ENCODE data around the gene VAV3. TPM values are rescaled to one million over a fixed set of nuclear protein-coding genes. Genes with fewer than 3 reads are reported as not detected.

VAV3 gene
- total RNA-seq, 1 experiment from 2014 or later, result 10.0 TPM

DNA sequence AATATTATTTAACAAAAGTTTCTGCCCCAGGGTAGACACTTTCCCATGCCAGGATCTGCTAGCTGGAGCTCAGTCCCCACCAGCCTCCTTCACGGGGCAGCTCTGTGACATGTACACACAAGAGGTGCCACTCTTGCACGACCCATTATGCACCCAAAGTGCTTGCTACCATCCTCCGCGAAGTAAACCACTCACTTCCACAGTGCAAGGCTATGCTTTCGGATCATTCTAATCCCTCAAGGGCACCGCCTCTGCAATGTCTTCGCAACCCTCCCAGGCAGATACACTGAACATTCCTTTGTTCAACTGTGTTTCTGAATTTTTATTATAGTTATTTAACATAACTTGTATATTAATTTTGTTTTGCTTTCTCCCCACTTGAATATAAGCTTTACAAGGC lies 303.8 kb downstream of the VAV3 start:
- Mint-ChIP-seq H3K27ac (no peak overlapping the region), H3K9me3 (no peaks in the 10 kb centered on the region), H3K4me3 (no peak overlapping the region), H3K36me3 (no peaks in the 10 kb centered on the region), H3K27me3 (ENCODE audit: low read depth) (no peaks in the 10 kb centered on the region), H3K4me1 (no peaks in the 10 kb centered on the region)
- CTCF ChIA-PET, result no interaction called here
- DNase-seq (ENCODE audit: low spot score) (no peak), ATAC-seq (no peak)
- POLR2A ChIA-PET, result no interaction called here
- no peak for TF ChIP-seq ETV6 (CRISPR knock-in tag; IDR thresholded peaks at IDR 0.05)
- TF ChIP-seq, protein P1, sequence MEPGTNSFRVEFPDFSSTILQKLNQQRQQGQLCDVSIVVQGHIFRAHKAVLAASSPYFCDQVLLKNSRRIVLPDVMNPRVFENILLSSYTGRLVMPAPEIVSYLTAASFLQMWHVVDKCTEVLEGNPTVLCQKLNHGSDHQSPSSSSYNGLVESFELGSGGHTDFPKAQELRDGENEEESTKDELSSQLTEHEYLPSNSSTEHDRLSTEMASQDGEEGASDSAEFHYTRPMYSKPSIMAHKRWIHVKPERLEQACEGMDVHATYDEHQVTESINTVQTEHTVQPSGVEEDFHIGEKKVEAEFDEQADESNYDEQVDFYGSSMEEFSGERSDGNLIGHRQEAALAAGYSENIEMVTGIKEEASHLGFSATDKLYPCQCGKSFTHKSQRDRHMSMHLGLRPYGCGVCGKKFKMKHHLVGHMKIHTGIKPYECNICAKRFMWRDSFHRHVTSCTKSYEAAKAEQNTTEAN (CRISPR knock-in tag; IDR thresholded peaks at IDR 0.05), result no peak
- TF ChIP-seq, protein P2, sequence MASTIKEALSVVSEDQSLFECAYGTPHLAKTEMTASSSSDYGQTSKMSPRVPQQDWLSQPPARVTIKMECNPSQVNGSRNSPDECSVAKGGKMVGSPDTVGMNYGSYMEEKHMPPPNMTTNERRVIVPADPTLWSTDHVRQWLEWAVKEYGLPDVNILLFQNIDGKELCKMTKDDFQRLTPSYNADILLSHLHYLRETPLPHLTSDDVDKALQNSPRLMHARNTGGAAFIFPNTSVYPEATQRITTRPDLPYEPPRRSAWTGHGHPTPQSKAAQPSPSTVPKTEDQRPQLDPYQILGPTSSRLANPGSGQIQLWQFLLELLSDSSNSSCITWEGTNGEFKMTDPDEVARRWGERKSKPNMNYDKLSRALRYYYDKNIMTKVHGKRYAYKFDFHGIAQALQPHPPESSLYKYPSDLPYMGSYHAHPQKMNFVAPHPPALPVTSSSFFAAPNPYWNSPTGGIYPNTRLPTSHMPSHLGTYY (CRISPR knock-in tag; IDR thresholded peaks at IDR 0.05), result no peak
- TF ChIP-seq, protein P3, sequence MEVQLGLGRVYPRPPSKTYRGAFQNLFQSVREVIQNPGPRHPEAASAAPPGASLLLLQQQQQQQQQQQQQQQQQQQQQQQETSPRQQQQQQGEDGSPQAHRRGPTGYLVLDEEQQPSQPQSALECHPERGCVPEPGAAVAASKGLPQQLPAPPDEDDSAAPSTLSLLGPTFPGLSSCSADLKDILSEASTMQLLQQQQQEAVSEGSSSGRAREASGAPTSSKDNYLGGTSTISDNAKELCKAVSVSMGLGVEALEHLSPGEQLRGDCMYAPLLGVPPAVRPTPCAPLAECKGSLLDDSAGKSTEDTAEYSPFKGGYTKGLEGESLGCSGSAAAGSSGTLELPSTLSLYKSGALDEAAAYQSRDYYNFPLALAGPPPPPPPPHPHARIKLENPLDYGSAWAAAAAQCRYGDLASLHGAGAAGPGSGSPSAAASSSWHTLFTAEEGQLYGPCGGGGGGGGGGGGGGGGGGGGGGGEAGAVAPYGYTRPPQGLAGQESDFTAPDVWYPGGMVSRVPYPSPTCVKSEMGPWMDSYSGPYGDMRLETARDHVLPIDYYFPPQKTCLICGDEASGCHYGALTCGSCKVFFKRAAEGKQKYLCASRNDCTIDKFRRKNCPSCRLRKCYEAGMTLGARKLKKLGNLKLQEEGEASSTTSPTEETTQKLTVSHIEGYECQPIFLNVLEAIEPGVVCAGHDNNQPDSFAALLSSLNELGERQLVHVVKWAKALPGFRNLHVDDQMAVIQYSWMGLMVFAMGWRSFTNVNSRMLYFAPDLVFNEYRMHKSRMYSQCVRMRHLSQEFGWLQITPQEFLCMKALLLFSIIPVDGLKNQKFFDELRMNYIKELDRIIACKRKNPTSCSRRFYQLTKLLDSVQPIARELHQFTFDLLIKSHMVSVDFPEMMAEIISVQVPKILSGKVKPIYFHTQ (CRISPR knock-in tag; IDR thresholded peaks at IDR 0.05), result no peak
- no peak for TF ChIP-seq ESRRA (CRISPR knock-in tag; IDR thresholded peaks at IDR 0.05; ENCODE audit: borderline replicate concordance)
- no peak for TF ChIP-seq JUN (CRISPR knock-in tag; IDR thresholded peaks at IDR 0.05)
- TF ChIP-seq, protein P4, sequence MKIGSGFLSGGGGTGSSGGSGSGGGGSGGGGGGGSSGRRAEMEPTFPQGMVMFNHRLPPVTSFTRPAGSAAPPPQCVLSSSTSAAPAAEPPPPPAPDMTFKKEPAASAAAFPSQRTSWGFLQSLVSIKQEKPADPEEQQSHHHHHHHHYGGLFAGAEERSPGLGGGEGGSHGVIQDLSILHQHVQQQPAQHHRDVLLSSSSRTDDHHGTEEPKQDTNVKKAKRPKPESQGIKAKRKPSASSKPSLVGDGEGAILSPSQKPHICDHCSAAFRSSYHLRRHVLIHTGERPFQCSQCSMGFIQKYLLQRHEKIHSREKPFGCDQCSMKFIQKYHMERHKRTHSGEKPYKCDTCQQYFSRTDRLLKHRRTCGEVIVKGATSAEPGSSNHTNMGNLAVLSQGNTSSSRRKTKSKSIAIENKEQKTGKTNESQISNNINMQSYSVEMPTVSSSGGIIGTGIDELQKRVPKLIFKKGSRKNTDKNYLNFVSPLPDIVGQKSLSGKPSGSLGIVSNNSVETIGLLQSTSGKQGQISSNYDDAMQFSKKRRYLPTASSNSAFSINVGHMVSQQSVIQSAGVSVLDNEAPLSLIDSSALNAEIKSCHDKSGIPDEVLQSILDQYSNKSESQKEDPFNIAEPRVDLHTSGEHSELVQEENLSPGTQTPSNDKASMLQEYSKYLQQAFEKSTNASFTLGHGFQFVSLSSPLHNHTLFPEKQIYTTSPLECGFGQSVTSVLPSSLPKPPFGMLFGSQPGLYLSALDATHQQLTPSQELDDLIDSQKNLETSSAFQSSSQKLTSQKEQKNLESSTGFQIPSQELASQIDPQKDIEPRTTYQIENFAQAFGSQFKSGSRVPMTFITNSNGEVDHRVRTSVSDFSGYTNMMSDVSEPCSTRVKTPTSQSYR (CRISPR knock-in tag; IDR thresholded peaks at IDR 0.05), result no peak
- TF ChIP-seq, protein P5, sequence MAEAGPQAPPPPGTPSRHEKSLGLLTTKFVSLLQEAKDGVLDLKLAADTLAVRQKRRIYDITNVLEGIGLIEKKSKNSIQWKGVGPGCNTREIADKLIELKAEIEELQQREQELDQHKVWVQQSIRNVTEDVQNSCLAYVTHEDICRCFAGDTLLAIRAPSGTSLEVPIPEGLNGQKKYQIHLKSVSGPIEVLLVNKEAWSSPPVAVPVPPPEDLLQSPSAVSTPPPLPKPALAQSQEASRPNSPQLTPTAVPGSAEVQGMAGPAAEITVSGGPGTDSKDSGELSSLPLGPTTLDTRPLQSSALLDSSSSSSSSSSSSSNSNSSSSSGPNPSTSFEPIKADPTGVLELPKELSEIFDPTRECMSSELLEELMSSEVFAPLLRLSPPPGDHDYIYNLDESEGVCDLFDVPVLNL (CRISPR knock-in tag; IDR thresholded peaks at IDR 0.05; ENCODE audit: borderline replicate concordance, low read depth), result no peak
- TF ChIP-seq RORB (CRISPR knock-in tag; IDR thresholded peaks at IDR 0.05), result no peak
- TF ChIP-seq MYBL2 (CRISPR knock-in tag; IDR thresholded peaks at IDR 0.05), result no peak
- TF ChIP-seq IRF2 (CRISPR knock-in tag; IDR thresholded peaks at IDR 0.05; ENCODE audit: borderline replicate concordance, low read depth), result no peak
- TF ChIP-seq SOX15 (CRISPR knock-in tag; IDR thresholded peaks at IDR 0.05), result no peak
- TF ChIP-seq MXD4 (CRISPR knock-in tag; IDR thresholded peaks at IDR 0.05; ENCODE audit: borderline replicate concordance), result no peak
- TF ChIP-seq ZNF416 (CRISPR knock-in tag; IDR thresholded peaks at IDR 0.05), result no peak
- TF ChIP-seq GRHL2 (CRISPR knock-in tag; IDR thresholded peaks at IDR 0.05; ENCODE audit: insufficient replicate concordance, severe bottlenecking), result no peak
- TF ChIP-seq, protein P6, sequence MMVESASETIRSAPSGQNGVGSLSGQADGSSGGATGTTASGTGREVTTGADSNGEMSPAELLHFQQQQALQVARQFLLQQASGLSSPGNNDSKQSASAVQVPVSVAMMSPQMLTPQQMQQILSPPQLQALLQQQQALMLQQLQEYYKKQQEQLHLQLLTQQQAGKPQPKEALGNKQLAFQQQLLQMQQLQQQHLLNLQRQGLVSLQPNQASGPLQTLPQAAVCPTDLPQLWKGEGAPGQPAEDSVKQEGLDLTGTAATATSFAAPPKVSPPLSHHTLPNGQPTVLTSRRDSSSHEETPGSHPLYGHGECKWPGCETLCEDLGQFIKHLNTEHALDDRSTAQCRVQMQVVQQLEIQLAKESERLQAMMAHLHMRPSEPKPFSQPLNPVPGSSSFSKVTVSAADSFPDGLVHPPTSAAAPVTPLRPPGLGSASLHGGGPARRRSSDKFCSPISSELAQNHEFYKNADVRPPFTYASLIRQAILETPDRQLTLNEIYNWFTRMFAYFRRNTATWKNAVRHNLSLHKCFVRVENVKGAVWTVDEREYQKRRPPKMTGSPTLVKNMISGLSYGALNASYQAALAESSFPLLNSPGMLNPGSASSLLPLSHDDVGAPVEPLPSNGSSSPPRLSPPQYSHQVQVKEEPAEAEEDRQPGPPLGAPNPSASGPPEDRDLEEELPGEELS (CRISPR knock-in tag; IDR thresholded peaks at IDR 0.05), result no peak
- TF ChIP-seq SMAD3 (CRISPR knock-in tag; IDR thresholded peaks at IDR 0.05; ENCODE audit: borderline replicate concordance), result no peak
- TF ChIP-seq CREM (CRISPR knock-in tag; IDR thresholded peaks at IDR 0.05), result no peak
- no peak for TF ChIP-seq ZNF138 (CRISPR knock-in tag; conservative IDR thresholded peaks at IDR 0.05)

Measured in WTC11 (cell line).